Stimulated activated CD4-positive, alpha-beta T cell treated with anti-CD3 and anti-CD28 coated beads, Interleukin-4, amount 100 ng/mL, for 24 hours (primary cell): Measurements from ENCODE around the gene DNAJC7.

ENCODE experiments used
- DNase-seq: peaks from one replicate; pipeline ENCODE4 v3.0.0-alpha.2; 2020

Gene DNAJC7, protein sequence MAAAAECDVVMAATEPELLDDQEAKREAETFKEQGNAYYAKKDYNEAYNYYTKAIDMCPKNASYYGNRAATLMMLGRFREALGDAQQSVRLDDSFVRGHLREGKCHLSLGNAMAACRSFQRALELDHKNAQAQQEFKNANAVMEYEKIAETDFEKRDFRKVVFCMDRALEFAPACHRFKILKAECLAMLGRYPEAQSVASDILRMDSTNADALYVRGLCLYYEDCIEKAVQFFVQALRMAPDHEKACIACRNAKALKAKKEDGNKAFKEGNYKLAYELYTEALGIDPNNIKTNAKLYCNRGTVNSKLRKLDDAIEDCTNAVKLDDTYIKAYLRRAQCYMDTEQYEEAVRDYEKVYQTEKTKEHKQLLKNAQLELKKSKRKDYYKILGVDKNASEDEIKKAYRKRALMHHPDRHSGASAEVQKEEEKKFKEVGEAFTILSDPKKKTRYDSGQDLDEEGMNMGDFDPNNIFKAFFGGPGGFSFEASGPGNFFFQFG

DNA sequence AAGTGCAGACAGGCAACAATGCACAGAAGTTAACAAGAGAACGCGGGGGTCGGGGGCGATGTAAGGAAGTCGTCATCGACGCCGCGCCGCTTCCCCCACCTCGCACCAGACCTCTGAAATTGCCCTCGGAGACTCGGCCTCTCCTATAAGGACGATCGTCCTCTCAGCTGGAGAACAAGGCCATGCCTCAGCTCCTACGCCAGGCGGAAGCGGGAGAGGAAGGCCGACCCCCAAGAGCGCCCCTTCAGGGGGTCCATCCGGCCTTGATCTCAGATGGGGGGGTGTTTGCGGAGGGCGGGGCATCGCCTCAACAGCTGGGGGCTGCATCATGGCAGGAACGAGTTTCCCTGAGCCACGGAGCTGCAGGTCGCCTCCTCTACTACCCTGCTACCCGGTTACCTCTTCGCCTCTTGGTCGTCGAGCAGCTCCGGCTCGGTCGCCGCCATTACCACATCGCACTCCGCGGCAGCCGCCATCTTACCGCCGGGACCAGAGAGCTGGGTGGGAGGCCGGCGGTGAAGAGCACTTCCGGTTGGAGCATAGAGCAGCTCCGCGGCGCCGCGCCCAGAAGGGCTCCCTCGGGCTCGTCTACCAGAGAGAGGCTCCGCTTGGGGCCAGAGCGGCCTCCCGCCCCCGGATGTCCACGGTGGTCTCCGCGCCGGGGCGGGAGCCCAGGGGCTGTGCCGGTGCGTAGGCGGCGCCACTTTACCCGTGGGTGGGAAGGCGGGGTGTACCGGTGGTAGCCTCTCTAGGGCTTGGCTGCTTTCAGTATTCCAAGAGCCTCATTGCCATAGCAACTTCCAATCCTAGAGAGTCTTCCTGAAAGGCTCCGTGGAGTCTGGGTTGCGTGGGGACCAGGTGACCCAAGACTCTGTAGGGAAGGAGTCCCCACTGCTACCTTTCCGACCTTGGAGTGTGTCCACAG is at the start of gene DNAJC7:
Gene DNAJC7, minus strand, starts transcription at position 499 of the 925 bp plus-strand sequence. Its CDS starts 23 bp downstream, at position 476.
- peak; percentile 92 for DNase-seq

DNA sequence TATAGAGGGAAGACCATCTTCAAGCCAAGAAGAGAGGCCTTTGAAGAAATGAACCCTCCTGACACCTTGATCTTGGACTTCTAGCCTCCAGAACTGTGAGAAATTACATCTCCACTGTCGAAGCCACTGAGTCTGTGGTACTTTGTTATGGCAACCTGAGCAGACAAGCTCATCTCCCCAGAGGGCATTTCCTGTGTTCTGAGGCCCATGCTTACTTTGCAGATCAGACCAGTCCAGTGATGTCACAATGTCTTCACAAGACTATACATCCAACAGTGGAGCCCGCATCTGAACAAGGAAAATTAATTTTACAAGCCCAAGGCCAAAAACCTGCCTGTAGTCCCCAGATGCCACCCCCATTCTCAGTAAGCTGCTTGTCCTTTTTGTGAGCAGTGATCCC is 48.0 kb upstream of the DNAJC7 start:
- DNase-seq, result no peak

DNA sequence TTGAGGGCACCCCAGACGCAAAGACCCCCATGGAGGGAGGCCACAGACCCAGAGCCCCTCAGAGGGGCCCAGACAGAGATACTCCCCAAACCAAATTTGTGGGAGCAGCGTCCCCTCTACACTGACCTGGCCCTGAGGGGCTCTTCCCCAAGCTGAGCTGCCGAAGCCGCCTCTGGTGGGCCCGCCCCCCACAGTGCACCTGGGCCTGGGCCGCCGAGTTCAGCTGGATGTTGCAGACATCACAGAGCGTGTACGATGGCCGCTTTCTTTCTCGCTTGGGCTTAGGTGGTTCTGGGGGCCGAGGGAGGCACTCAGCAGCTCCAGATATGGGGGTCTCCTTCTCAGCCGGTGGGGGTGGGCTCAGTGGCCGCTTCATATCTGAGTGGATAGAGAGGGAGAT is 45.4 kb upstream of the DNAJC7 start:
- no peak for DNase-seq

DNA sequence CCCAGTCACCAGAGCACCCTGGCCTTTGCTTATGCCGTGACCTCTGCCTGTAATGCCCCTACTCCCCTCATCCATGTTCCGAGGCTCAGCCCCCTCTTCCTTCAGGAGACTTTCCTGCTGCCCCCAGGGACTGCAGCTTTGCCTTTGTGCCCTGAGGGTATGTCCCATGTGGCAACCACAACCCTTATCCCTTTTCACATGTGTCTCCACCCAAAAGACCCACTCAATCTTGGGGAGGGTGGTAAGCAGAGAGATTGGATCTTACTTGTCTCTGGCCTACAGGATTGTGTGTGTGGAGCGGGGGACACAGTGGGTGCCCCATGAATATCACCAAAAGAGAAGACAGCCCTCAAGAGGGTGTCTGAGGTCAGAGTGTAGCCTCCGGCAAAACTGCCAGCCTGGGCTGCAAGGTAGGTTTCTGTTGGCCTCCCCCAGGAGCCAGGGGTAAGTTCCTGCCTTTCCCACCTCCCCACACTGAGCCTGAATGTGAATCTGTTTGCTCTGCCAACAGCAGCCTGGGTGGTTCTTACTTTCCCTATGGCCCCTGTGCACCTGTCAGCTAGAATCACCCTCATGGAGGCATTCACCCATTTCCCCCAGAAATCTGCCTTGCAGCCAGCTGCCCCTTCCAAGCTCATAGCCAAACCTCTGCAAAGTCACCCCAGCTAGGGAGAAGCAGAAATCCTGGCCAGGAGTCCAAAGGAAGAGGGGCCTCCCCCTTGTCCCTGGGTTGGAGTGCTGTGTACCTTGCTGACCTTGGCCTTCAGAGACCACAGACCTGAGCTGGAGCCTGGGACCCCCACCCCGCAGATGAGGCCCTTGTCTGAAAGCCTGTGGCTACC is 44.6 kb upstream of the DNAJC7 start:
- no peak for DNase-seq

DNA sequence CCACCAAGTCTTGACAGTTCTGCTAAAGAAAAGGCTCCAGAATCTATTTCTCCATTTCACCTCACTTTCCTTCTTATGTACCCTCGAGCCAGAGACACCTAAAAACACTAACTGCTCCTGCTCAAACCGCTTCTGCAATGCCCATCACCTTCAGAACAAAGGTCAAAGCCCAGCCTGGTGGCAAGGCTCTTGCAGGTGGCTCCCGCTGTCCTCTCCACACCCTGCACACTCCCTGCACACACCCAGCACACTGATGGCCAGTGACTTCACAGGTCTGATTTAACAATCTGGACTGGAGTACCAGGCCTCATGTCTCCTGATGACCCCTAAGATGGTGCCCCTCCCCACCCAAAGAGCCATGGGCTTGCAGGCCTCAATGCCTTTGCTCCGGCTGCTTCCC is 43.0 kb upstream of the DNAJC7 start:
- no peak for DNase-seq

DNA sequence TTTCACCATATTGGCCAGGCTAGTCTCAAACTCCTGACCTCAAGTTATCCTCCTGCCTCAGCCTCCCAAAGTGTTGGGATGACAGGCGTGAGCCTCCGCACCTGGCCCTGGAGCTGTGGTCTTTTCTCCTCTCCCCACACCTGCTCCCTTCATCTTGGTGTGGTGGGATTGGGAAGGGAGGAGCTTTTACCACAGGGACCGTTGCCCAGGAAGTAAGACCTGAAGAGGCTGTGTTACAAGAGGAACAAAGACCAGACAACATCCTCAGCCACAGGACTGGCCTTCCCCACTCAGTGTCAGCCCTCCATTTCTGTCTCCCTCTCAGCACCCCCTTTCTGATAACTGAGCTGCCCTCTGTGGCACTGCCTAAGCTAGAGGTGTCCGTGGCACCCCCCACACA is 42.6 kb upstream of the DNAJC7 start:
- no peak for DNase-seq

DNA sequence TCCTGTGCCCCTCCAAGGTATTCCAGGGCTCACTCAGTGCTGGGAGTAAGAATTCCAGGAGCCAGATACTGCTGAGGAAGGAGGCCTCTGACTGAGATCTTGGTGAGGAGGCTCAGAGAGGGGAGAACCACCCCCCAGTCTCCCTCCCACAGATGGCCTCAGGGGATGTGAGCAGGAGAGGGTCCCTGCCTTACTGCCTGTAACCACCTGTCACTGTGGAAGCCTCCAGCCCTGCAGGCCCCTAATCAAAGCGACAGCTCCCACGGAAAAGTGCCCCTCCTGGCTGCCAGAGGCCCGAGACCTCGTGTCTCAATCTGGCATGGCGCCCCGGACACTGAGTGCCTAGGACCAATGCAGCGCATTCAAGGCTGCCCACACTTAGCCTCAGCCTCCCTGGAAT is 40.8 kb upstream of the DNAJC7 start:
- no peak for DNase-seq

DNA sequence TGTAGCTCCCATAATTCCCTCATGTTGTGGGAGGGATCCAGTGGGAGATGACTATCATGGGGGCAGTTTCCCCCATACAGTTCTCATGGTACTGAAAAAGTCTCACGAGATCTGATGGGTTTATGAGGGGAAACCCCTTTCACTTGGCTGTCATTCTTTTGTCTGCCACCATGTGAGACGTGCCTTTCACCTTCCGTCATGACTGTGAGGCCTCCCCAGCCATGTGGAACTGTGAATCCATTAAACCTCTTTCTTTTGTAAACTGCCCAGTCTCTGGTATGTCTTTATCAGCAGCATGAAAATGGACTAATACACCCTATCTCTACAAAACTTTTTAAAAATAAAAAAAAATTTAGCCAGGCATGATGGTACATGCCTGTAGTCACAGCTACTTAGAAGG is 39.4 kb upstream of the DNAJC7 start:
- DNase-seq, result no peak

DNA sequence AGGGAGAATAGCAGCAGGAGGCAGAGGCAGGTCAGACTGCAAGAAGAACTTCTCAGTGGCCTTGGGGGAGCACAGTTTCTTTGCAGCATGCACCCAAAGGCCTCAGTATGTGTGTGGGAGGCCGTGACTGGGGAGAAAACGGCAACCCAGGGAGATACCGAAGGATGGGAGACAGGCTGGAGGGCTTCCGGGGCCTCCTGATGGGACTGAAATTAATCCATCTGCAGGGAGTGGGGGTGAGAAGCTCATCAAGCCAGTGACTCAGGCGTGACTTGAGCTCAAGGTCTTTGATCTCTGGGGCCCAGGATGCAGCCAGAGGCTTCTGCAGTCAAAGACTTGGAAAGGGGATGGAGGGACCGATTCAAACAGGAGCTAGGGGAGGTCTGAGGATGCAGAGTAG is 38.3 kb upstream of the DNAJC7 start:
- DNase-seq, result no peak

DNA sequence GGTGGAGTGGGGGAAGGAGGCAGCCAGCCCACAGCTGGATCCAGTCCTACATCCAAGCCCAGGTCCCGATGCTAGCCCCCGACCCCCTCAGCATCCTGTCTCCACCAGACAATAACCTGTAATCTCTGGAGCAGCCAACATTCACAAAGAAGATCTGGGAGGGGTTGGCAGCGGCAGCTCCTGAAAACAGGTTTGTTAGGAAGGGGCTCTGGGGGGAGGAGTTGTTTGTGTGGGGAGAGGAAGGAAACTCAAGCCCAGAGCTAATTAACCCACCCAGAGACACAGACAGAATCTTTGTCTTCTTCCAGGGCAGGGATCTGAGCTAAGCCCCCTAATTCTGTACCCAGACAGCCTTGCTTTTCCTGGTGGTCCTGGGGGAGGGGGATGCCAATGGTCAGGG is 37.8 kb upstream of the DNAJC7 start:
- no peak for DNase-seq

DNA sequence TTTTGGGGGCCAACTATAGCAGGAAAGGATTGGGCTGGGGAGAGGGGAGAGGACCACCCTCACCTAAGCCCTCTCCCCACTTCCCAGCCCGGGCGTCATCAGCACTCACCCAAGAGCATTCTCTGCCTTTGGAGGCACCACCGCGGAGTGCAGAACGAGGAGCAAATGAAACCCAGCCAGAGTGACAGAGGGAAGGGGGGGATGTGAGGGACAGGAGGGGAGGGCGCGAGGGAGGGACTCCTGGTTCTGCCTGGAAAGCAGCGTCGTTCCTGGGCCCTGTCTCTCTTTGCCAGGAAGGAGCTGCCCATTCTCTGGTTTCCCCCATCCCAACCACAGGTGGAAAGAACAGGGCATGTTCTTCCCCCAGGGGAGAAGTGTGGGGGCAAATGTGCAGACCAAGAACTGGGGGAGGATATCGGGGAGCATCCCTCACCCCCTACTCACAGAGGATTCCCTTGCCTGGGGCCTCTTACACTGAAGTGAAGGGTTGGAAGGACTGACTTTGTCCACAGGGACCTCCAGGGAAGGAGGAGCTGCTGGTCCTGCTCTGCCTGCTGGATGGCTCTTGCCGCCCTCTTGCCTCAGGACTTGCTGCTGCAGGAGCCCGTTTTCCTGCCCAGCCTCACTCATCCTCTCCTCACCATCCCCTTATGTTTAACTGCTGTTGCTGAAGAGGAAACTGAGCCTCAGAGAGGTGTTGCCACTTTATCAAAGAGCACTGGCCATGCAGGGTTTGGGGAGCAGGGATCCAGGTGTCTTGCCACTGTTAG is 36.7 kb upstream of the DNAJC7 start:
- DNase-seq, result no peak

DNA sequence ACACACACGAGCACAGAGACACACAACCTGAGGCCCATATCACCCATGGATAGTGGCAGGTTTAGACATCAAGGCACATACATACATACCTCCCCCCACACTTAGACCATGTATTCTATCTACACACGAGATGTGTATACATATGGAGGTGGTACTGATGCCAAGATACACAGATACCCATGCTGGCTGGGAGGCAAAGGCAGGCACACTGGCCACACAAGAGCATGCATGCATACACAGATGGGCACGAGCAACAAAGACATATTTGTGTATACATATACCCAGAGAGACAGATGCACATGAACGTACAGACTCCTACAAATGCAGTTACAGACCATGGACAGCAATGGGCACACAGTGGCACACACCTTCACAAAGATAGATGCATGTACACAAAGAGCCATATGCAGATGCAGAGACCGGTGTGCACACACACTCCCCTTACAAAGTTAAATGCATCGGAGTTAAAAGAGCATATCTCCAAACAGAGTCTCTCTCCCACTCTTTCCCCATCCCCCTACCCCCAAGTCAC is 35.2 kb upstream of the DNAJC7 start:
- no peak for DNase-seq

DNA sequence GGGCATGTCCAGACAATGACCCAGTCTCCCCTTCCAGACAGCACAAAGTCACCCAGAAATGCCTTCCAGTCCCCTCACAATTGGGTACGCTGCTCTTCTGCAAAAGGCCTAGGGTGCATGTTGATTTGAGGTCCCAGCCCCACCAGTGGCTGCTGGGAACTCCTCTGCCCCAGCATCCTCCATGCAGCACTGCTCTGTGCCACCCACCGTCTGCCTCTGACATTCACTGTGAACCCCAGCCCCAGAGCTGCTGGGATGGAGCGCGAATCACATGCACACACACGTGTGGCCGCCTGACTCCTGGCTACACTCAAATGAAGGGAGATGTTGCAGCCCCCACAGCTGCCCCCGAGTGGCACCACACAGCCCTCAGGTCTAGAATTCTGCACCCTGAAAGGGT is 34.4 kb upstream of the DNAJC7 start:
- no peak for DNase-seq

DNA sequence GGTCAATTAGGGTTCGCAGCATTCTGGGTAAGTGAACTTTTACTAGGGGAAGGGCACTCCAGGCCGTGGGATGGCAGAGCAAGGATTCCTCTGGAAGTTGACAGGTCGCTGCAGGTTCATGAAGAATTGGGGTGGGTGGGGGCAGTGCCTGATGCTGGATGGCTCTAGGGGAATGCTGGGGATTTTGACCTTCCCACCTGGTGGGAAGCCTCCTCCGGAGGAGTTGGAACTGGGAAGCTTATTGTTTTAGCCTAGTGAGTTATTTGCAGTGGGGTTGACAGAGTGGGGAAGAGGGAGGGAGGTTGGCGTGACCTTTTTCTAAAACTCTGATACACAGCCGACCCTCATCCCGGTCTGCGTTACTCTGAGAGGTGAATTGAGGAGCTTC is 33.8 kb upstream of the DNAJC7 start:
- DNase-seq, result no peak

DNA sequence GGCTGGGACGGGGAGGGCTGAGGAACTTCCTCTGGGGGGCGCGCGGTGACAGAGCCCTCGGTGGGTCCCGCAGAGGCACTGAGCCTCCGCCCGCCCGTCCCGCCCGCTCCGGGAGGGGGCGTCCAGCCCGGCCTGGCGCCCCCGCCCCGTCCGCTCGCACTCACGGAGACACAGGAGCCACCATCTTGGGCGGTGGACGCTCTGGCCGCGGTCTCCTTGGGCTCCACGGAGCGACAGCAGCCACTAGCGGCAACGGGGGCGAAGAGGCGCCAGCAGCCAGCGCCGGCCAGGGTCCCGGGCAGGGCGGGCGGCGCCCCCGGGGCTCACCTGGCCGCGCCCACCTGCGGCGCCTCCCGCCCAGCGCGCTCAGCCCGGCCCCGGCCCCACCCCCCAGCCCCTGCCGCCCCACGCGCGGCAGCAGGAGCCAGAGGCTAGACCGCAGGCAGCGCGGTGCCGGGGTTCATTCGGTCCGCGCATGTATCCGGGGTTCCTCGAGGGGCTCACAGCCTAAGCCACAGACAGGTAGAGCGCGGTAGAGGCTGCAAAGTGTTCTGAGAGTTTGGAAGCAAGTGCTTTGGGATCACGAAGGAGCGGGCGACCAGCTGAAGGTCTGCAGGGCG is 33.3 kb upstream of the DNAJC7 start, which contains the start of gene C17orf113:
Gene C17orf113, minus strand, starts transcription at position 209 of the 620 bp plus-strand sequence. CDS start 7,225 bp downstream, outside the sequence.
- DNase-seq, result peak; percentile 23

DNA sequence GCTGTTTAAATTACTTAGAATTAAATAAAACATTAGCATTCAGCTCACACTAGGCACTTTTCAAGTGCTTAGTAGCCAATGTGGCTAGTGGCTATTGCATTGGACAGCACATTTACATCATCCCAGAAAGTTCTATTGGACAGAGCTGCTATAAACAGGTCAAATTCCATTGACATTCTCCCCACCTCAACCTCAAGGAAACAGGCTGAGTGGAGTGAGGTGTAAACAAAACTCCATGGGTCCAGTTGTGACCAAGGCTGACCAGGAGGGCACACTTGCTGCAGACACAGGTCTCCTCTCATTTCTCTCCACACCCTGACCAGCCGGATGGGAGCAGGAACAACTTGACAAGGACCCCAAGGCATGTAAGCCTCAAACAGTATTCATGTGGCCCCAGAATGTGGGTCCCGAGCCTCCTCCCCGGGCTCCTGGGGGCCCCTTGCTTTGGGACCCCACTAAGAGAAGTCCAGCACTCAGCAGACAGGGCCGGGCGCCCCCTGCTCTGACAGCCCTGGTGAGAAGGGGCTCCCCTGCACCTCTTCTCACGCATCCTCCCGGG is 32.7 kb upstream of the DNAJC7 start:
- DNase-seq, result no peak

DNA sequence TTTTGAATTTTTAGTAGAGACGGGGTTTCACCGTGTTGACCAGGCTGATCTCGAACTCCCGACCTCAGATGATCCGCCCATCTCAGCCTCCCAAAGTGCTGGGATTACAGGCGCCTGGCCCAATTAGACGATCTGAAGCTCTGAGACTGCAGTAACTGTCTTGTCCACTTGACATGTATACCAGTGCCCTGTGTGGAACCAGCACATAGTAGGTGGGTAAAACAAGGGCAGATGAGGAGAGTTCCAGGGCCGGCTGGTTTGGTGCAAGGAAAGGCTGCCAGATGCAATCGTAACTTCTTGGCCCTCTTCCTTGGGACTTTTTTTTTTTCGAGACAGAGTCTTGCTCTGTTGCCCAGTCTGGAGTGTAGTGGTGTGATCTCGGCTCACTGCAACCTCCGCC is 30.1 kb upstream of the DNAJC7 start:
- DNase-seq, result no peak

DNA sequence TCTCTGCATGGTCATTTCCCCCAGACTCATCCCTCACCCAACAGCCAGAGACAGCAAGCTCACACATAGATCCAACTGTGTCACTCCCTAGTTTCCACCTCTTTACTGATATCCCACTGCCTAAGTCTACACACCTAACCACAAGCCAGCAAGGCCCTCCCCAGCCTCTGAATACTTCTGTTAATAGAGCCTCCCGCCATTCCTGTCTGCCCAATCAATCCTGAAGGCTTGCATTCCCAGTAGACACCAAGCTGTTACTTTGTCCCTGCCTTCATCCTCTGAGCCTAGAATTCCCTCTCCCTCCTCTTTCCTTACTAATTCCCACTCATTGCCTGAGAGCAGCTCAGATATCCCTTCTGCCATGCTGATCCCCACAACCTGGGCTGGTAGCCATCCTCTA is 28.5 kb upstream of the DNAJC7 start:
- no peak for DNase-seq

DNA sequence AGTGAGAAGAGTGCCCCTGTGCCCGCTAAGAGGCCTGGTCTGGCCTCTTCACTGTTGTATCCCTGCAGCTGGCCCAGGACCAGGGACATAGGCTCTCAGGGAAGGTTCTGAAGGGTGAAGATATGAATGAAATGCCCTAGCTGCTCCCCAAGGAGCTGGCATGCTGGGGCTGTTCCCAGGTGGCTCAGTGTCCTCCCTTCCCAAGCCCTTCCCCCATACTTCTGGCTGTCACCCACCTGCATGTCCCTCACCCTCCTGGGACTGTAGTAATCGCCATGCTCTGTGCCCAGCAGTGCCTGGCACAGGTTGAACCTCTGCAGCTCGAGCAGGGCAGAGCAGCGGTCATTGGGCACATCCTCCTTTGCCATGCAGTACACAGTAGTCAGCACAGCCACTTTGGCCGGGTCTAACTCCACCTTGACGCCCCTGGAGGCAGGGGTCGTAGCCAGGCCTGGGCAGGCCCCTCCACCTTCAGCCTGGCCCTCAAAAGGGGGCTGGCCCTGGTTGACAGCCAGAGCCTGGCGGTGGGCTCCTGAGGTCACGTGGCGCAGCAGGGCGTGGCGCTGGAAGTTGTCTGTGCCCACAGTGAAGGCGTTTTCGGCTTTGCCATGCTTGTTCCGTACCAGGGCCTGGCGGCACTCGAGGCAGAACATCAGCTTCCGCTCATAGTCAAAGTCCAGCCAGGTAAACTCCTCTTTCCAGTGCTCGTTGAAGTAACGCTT is 25.5 kb upstream of the DNAJC7 start:
- DNase-seq, result no peak

DNA sequence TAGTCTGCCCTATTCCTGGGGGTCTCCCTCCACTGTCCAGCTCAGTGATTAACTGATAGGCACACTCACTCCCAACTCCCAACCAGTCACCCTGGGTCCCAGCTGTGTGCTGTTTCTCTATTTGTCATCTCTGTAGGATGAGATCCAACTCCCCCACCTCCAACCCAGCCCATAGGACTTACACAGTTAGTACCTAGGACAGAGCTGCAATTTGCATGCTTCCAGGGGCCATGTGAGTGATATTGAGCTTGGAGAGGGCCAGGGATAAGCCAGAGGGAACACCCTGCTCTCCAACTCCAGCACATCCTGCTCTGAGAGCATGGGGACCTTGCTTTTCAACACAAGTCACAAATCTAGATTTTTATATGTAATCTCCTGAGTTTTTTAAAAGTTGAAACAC is 24.4 kb upstream of the DNAJC7 start:
- no peak for DNase-seq
